ENCODE measurements around the gene WDR12. TPM values are rescaled to one million over a fixed set of nuclear protein-coding genes. Genes with fewer than 3 reads are reported as not detected.
"Not testable (repeated sequence)": the region's sequence is repeated elsewhere in the genome, so short reads cannot be mapped to it uniquely, and the experiment has no call there.

WDR12 gene
- total RNA-seq, 2 donors from 2014 or later, result 67.6 to 95.0 TPM

GRCh38 chr2:202871300-202872141 is 40.0 kb downstream of the WDR12 start, which contains the start of gene ICA1L:
TSS of gene ICA1L (minus strand) at chr2:202871766. CDS start at chr2:202829009, 42,757 bp downstream.
- ATAC-seq (replicated peaks in 1 of 2) (peak; percentile 68 to 76), DNase-seq (peak; percentile 65 to 71)
- H3K27ac Mint-ChIP-seq, result peak within 1 kb of the TSS; percentile 95
- no peaks in the 10 kb centered on the region for H3K27me3 Mint-ChIP-seq (ENCODE audit: low read depth)
- H3K4me1 Mint-ChIP-seq (ENCODE audit: low read depth), result peaks cover 13% of the 10 kb centered on the region
- H3K4me3 Mint-ChIP-seq, result peak within 1 kb of the TSS; percentile 95 to 96
- no peaks in the 10 kb centered on the region for H3K9me3 Mint-ChIP-seq
- H3K36me3 Mint-ChIP-seq (ENCODE audit: insufficient read depth in 2 of 2), result no peaks in the 10 kb centered on the region

GRCh38 chr2:202870431-202871299 is 40.8 kb downstream of the WDR12 start:
- DNase-seq, result peak; percentile 76 to 77
- Mint-ChIP-seq H3K36me3 (ENCODE audit: insufficient read depth in 2 of 2) (no peaks in the 10 kb centered on the region), H3K4me3 (peak overlapping the region; percentile 95 to 96), H3K27ac (peak overlapping the region; percentile 54), H3K4me1 (ENCODE audit: low read depth) (peaks cover 13% of the 10 kb centered on the region), H3K27me3 (ENCODE audit: low read depth) (no peaks in the 10 kb centered on the region), H3K9me3 (no peaks in the 10 kb centered on the region)
- peak; percentile 82 to 84 for ATAC-seq (replicated peaks in 1 of 2)

GRCh38 chr2:202861987-202862386 is 49.5 kb downstream of the WDR12 start:
- no peak overlapping the region for H3K27ac Mint-ChIP-seq
- H3K9me3 Mint-ChIP-seq, result peaks cover 2% of the 10 kb centered on the region in 2 donors
- ATAC-seq (replicated peaks in 1 of 2) (no peak), DNase-seq (no peak)
- H3K4me3 Mint-ChIP-seq, result no peak overlapping the region
- H3K4me1 Mint-ChIP-seq (ENCODE audit: low read depth), result no peaks in the 10 kb centered on the region
- peaks cover 0 to 2% of the 10 kb centered on the region in 2 donors for H3K36me3 Mint-ChIP-seq (ENCODE audit: insufficient read depth in 2 of 2)
- H3K27me3 Mint-ChIP-seq (ENCODE audit: low read depth), result no peaks in the 10 kb centered on the region

- Mint-ChIP-seq H3K9me3 (peaks cover 2 to 4% of the 10 kb centered on the region in 2 donors), H3K4me3 (no peak overlapping the region), H3K27ac (no peak overlapping the region), H3K36me3 (ENCODE audit: insufficient read depth in 2 of 2) (peaks cover 2 to 4% of the 10 kb centered on the region in 2 donors), H3K4me1 (ENCODE audit: low read depth) (no peaks in the 10 kb centered on the region), H3K27me3 (ENCODE audit: low read depth) (no peaks in the 10 kb centered on the region)
- DNase-seq (no peak), ATAC-seq (replicated peaks in 1 of 2) (no peak)
These were observed 52.9 kb downstream of the WDR12 start for GRCh38 chr2:202858601-202859000.

- not testable (repeated sequence) for ATAC-seq (replicated peaks in 1 of 2); H3K27me3 Mint-ChIP-seq (ENCODE audit: low read depth); DNase-seq; H3K27ac Mint-ChIP-seq; H3K9me3 Mint-ChIP-seq; H3K36me3 Mint-ChIP-seq (ENCODE audit: insufficient read depth in 2 of 2); H3K4me3 Mint-ChIP-seq; H3K4me1 Mint-ChIP-seq (ENCODE audit: low read depth)
These were observed 62.1 kb downstream of the WDR12 start for GRCh38 chr2:202849343-202849742.

- H3K27me3 Mint-ChIP-seq (ENCODE audit: low read depth), result no peaks in the 10 kb centered on the region
- DNase-seq (no peak), ATAC-seq (replicated peaks in 1 of 2) (no peak)
- H3K27ac Mint-ChIP-seq, result no peak overlapping the region
- H3K36me3 Mint-ChIP-seq (ENCODE audit: insufficient read depth in 2 of 2), result peaks cover 0 to 8% of the 10 kb centered on the region in 2 donors
- peaks cover 7% of the 10 kb centered on the region for H3K4me1 Mint-ChIP-seq (ENCODE audit: low read depth)
- peak overlapping the region in 1 of 2 donors; percentile 23 for H3K4me3 Mint-ChIP-seq
- H3K9me3 Mint-ChIP-seq, result peaks cover 0 to 3% of the 10 kb centered on the region in 2 donors
These were observed 62.7 kb downstream of the WDR12 start for GRCh38 chr2:202848813-202849212.

- Mint-ChIP-seq H3K36me3 (ENCODE audit: insufficient read depth in 2 of 2) (peaks cover 0 to 11% of the 10 kb centered on the region in 2 donors), H3K9me3 (peaks cover 3% of the 10 kb centered on the region in 2 donors), H3K4me3 (no peak overlapping the region), H3K27me3 (ENCODE audit: low read depth) (no peaks in the 10 kb centered on the region), H3K4me1 (ENCODE audit: low read depth) (peaks cover 7% of the 10 kb centered on the region), H3K27ac (no peak overlapping the region)
- no peak for ATAC-seq (replicated peaks in 1 of 2)
- no peak for DNase-seq
These were observed 63.6 kb downstream of the WDR12 start for GRCh38 chr2:202847693-202848524.

- DNase-seq (no peak), ATAC-seq (replicated peaks in 1 of 2) (no peak)
- no peak overlapping the region for H3K4me3 Mint-ChIP-seq
- H3K36me3 Mint-ChIP-seq (ENCODE audit: insufficient read depth in 2 of 2), result peaks cover 6 to 9% of the 10 kb centered on the region in 2 donors
- peaks cover 7% of the 10 kb centered on the region for H3K4me1 Mint-ChIP-seq (ENCODE audit: low read depth)
- no peak overlapping the region for H3K27ac Mint-ChIP-seq
- no peaks in the 10 kb centered on the region for H3K27me3 Mint-ChIP-seq (ENCODE audit: low read depth)
- peaks cover 7 to 8% of the 10 kb centered on the region in 2 donors for H3K9me3 Mint-ChIP-seq
These were observed 66.8 kb downstream of the WDR12 start for GRCh38 chr2:202844656-202845055.

GRCh38 chr2:202842690-202843089 is 68.8 kb downstream of the WDR12 start:
- ATAC-seq (replicated peaks in 1 of 2) (no peak), DNase-seq (no peak)
- H3K36me3 Mint-ChIP-seq (ENCODE audit: insufficient read depth in 2 of 2), result peaks cover 6 to 7% of the 10 kb centered on the region in 2 donors
- H3K27me3 Mint-ChIP-seq (ENCODE audit: low read depth), result no peaks in the 10 kb centered on the region
- H3K9me3 Mint-ChIP-seq, result peaks cover 7% of the 10 kb centered on the region in 2 donors
- H3K27ac Mint-ChIP-seq, result no peak overlapping the region
- H3K4me3 Mint-ChIP-seq, result no peak overlapping the region
- no peaks in the 10 kb centered on the region for H3K4me1 Mint-ChIP-seq (ENCODE audit: low read depth)

- no peak for ATAC-seq (replicated peaks in 1 of 2)
- H3K27ac Mint-ChIP-seq, result no peak overlapping the region
- peaks cover 6 to 7% of the 10 kb centered on the region in 2 donors for H3K9me3 Mint-ChIP-seq
- H3K36me3 Mint-ChIP-seq (ENCODE audit: insufficient read depth in 2 of 2), result peaks cover 6% of the 10 kb centered on the region in 2 donors
- H3K4me1 Mint-ChIP-seq (ENCODE audit: low read depth), result no peaks in the 10 kb centered on the region
- no peak overlapping the region for H3K4me3 Mint-ChIP-seq
- no peak for DNase-seq
- H3K27me3 Mint-ChIP-seq (ENCODE audit: low read depth), result no peaks in the 10 kb centered on the region
These were observed 70.2 kb downstream of the WDR12 start for GRCh38 chr2:202841090-202841867.

GRCh38 chr2:202831242-202832220 is 79.9 kb downstream of the WDR12 start:
- Mint-ChIP-seq H3K4me3 (peak overlapping the region; percentile 19 to 24), H3K4me1 (ENCODE audit: low read depth) (peaks cover 12% of the 10 kb centered on the region), H3K27me3 (ENCODE audit: low read depth) (no peaks in the 10 kb centered on the region), H3K36me3 (ENCODE audit: insufficient read depth in 2 of 2) (no peaks in the 10 kb centered on the region), H3K27ac (no peak overlapping the region), H3K9me3 (no peaks in the 10 kb centered on the region)
- DNase-seq, result peak; percentile 46 to 57
- peak; percentile 77 to 84 for ATAC-seq (replicated peaks in 1 of 2)

Data from activated T-cell treated with anti-CD3 and anti-CD28 coated beads, Interleukin-2, amount 50 U/mL, for 72 hours (primary cell).